GM12878 (cell line): ENCODE measurements around the gene ARHGAP9. TPM values are rescaled to one million over a fixed set of nuclear protein-coding genes. Genes with fewer than 3 reads are reported as not detected.

ENCODE experiments used
- ATAC-seq: fragments of 200-7000 bp; cut with Tn5 transposase; 3 replicates; pipeline ENCODE4 v1.9.1; 2020; ENCODE audit warnings: mild to moderate bottlenecking, moderate library complexity
- BruUV-seq: library from RNA; stranded (reverse); fragments of 400-500 nt; replicated peaks from 2 replicates; lab custom pipeline; 2021; lab: Mats Ljungman, UMichigan
- CTCF ChIA-PET: fragments of 300-600 bp; sonication (Branson Sonifier 250); formaldehyde crosslinking; extraction: SDS; loops from one replicate; lab custom pipeline; 2021; ENCODE audit warnings: inconsistent platforms; lab: Yijun Ruan, JAX
- POLR2A ChIA-PET: fragments of 350-600 bp; formaldehyde crosslinking; extraction: SDS; loops from one replicate; lab custom pipeline; 2021; ENCODE audit warnings: inconsistent platforms; lab: Charles Lee
- RAD21 ChIA-PET: fragments of 300-600 bp; sonication (Branson Sonifier 250); formaldehyde crosslinking; loops from one replicate; lab custom pipeline; 2023; ENCODE audit warnings: antibody characterized with exemption; ENCODE audit not compliant: unreplicated experiment; lab: Charles Lee
- SMC1A ChIA-PET: fragments of 300-600 bp; sonication (Branson Sonifier 250); formaldehyde crosslinking; loops from one replicate; lab custom pipeline; 2023; ENCODE audit not compliant: unreplicated experiment, uncharacterized antibody; lab: Charles Lee
- DNase-seq: peaks from one replicate; pipeline ENCODE4 v3.0.0-alpha.2; 2011; ENCODE audit warnings: low read depth, low spot score
- FAIRE-seq: peaks from 3 replicates; lab custom pipeline; 2011; peaks lifted over from hg19 to GRCh38; lab: Jason Lieb, UNC
- H2AFZ ChIP-seq: 2 replicates; pipeline ENCODE4 v1.6.0; 2011; ENCODE audit warnings: low read depth, low read length, control low read depth; ENCODE audit not compliant: control insufficient read depth
- H3K27ac ChIP-seq: 2 replicates; pipeline ENCODE4 v1.5.1; 2011; ENCODE audit warnings: control low read depth; ENCODE audit not compliant: control insufficient read depth, insufficient read depth
- H3K27me3 ChIP-seq, 2 experiments: replicated peaks in 1 of 2; 2 replicates each; pipeline versions ENCODE4 v1.6.0 to v1.6.1; 2011; ENCODE audit warnings: low read length in 1 of 2; ENCODE audit not compliant: control insufficient read depth in 2 of 2, insufficient read depth in 2 of 2
- H3K36me3 ChIP-seq, 2 experiments: 2 replicates each; pipeline ENCODE4 v1.5.1; 2011; ENCODE audit warnings: low read length in 1 of 2; ENCODE audit not compliant: control insufficient read depth in 2 of 2, insufficient read depth in 2 of 2
- H3K4me1 ChIP-seq: 2 replicates; pipeline ENCODE4 v1.6.1; 2011; ENCODE audit warnings: mild to moderate bottlenecking, low read length, moderate library complexity, mixed read lengths; ENCODE audit not compliant: control insufficient read depth, insufficient read depth
- H3K4me2 ChIP-seq: 2 replicates; pipeline ENCODE4 v1.6.0; 2011; ENCODE audit warnings: control low read depth; ENCODE audit not compliant: control insufficient read depth, insufficient read depth
- H3K4me3 ChIP-seq: fragments of 200-600 bp; sonication (generic); 2 replicates; pipeline ENCODE4 v1.5.1; 2016
- H3K79me2 ChIP-seq: 2 replicates; pipeline ENCODE4 v1.6.0; 2011; ENCODE audit warnings: low read length; ENCODE audit not compliant: control insufficient read depth, insufficient read depth
- H3K9ac ChIP-seq: 2 replicates; pipeline ENCODE4 v1.8.0; 2011; ENCODE audit warnings: low read length, control low read depth, mixed read lengths; ENCODE audit not compliant: control insufficient read depth, insufficient read depth
- H3K9me3 ChIP-seq: replicated peaks from 3 replicates; pipeline ENCODE4 v1.5.1; 2011; ENCODE audit warnings: mild to moderate bottlenecking, low read length; ENCODE audit not compliant: control insufficient read depth, insufficient read depth
- H4K20me1 ChIP-seq: 2 replicates; pipeline ENCODE4 v1.6.0; 2011; ENCODE audit not compliant: control insufficient read depth, insufficient read depth
- BCLAF1 ChIP-seq: fragments of 450-650 bp; IDR thresholded peaks from 2 replicates; pipeline ENCODE4 v1.6.1; 2017; ENCODE audit warnings: antibody characterized with exemption, mild to moderate bottlenecking, moderate library complexity
- CBX3 ChIP-seq: fragments of 200-600 bp; sonication (generic); IDR thresholded peaks from 2 replicates; pipeline ENCODE4 v1.6.1; 2016; ENCODE audit warnings: low read depth, borderline replicate concordance
- EP300 ChIP-seq, 2 experiments: fragments of 150-350 bp in 1 of 2; IDR thresholded peaks; 2 replicates each; pipeline ENCODE4 v1.6.1; 2011 to 2012; ENCODE audit warnings: low read depth in 2 of 2, low read length in 2 of 2, borderline replicate concordance in 1 of 2, improper control_type of control experiment in 1 of 2, inconsistent platforms in 1 of 2; ENCODE audit not compliant: control insufficient read depth in 1 of 2
- MLLT1 ChIP-seq: fragments of 450-650 bp; IDR thresholded peaks from 2 replicates; pipeline ENCODE4 v1.6.1; 2016; ENCODE audit warnings: mild to moderate bottlenecking
- MTA2 ChIP-seq: fragments of 450-650 bp; IDR thresholded peaks from 2 replicates; pipeline ENCODE4 v1.6.1; 2016; ENCODE audit warnings: low read depth, mild to moderate bottlenecking, moderate library complexity
- NFIC ChIP-seq: IDR thresholded peaks from 2 replicates; pipeline ENCODE4 v1.6.1; 2012; ENCODE audit warnings: low read depth, mild to moderate bottlenecking, inconsistent platforms, low read length, moderate library complexity
- NFYA ChIP-seq: IDR thresholded peaks from 2 replicates; pipeline ENCODE4 v1.6.1; 2011; ENCODE audit warnings: low read depth, mild to moderate bottlenecking, low read length, improper control_type of control experiment, borderline replicate concordance
- NKRF ChIP-seq: fragments of 450-650 bp; conservative IDR thresholded peaks from 2 replicates; pipeline ENCODE4 v1.6.1; 2017; ENCODE audit warnings: mild to moderate bottlenecking, moderate library complexity
- NR2C1 ChIP-seq: fragments of 450-650 bp; IDR thresholded peaks from 2 replicates; pipeline ENCODE4 v1.6.1; 2017; ENCODE audit warnings: antibody characterized with exemption, mild to moderate bottlenecking, moderate library complexity
- NRF1 ChIP-seq: conservative IDR thresholded peaks from 2 replicates; pipeline ENCODE4 v1.6.1; 2011; ENCODE audit warnings: mild to moderate bottlenecking, low read depth, low read length, improper control_type of control experiment
- POLR2AphosphoS5 ChIP-seq: IDR thresholded peaks from 2 replicates; pipeline ENCODE4 v1.6.1; 2011; ENCODE audit warnings: mild to moderate bottlenecking, low read length, inconsistent platforms
- RAD51 ChIP-seq: fragments of 450-650 bp; IDR thresholded peaks from 2 replicates; pipeline ENCODE4 v1.6.1; 2016; ENCODE audit warnings: moderate library complexity, mild to moderate bottlenecking, inconsistent platforms
- RBBP5 ChIP-seq: fragments of 200-600 bp; sonication (generic); conservative IDR thresholded peaks from 2 replicates; pipeline ENCODE4 v1.6.1; 2016
- SIN3A ChIP-seq: IDR thresholded peaks from 2 replicates; pipeline ENCODE4 v1.6.1; 2012; ENCODE audit warnings: low read depth, low read length, improper control_type of control experiment
- STAT3 ChIP-seq: IDR thresholded peaks from 2 replicates; pipeline ENCODE4 v1.6.1; 2011; ENCODE audit warnings: low read depth, low read length, improper control_type of control experiment
- SUZ12 ChIP-seq: fragments of 200-600 bp; sonication (generic); IDR thresholded peaks from one replicate; pipeline ENCODE4 v1.6.1; 2018; ENCODE audit warnings: antibody characterized with exemption, mild to moderate bottlenecking; ENCODE audit not compliant: unreplicated experiment
- ZNF207 ChIP-seq: fragments of 450-650 bp; IDR thresholded peaks from 2 replicates; pipeline ENCODE4 v1.6.1; 2014; ENCODE audit warnings: antibody characterized with exemption, mild to moderate bottlenecking, borderline replicate concordance
- WGBS: methylation state at CpG from one replicate; pipeline ENCODE4 v1.1.6; 2016; ENCODE audit warnings: low lambda C conversion rate; ENCODE audit not compliant: insufficient replicate concordance, insufficient coverage; ENCODE audit errors: missing lambda C conversion rate; 5-methylcytosine and 5-hydroxymethylcytosine counted together
- in situ Hi-C: fragments of 300-500 bp; cut with MboI; formaldehyde crosslinking; loops from 9 replicates; pipeline ENCODE4 v1.14.3; 2018; ENCODE audit warnings: mixed read lengths
- intact Hi-C: fragments of 100-400 bp; cut with micrococcal nuclease; formaldehyde crosslinking; loops from one replicate; pipeline ENCODE4 v1.14.2; 2022; ENCODE audit not compliant: unreplicated experiment
- polyA plus RNA-seq, 11 experiments: library from polyadenylated mRNA; depleted of rRNA in 4 of 11; unstranded in 6 of 11; stranded (reverse) in 5 of 11; fragments of >200 nt; fragmentation: Nextera tagmentation in 4 of 11; fragmentation: Illumina TruSeq in 1 of 11; extraction: Ambion mirVana in 4 of 11; extraction: Trizol in 1 of 11; gene quantifications; 1 replicate in 1 of 11; 2 replicates in 10 of 11; pipeline versions ENCODE4 v1.2.1 to v1.2.3, GENCODE V29; 2011 to 2016; ENCODE audit warnings: inconsistent platforms in 2 of 11, missing spikeins in 2 of 11, low read depth in 1 of 11
- total RNA-seq, 4 experiments: library from RNA; depleted of rRNA in 3 of 4; stranded (reverse); fragments of >200 nt in 3 of 4; fragmentation: Illumina TruSeq in 1 of 4; extraction: Trizol in 1 of 4; gene quantifications; 2 replicates each; pipeline versions ENCODE4 v1.2.1 to v1.2.3, GENCODE V29; 2013 to 2021

ARHGAP9 gene
- total and polyA plus RNA-seq, 10 of the 15 experiments (the other 5 are each of a cell fraction or from before 2014, with no cell fraction given) = 19.5 to 102 (median 76.8) TPM

GRCh38 chr12:57464569-57464968 is 15.1 kb downstream of the ARHGAP9 start:
- no peak for FAIRE-seq
- in situ Hi-C loops = no loop called here
- Histone ChIP-seq H3K27me3 (0 out of 4 replicates have a peak, but pooled peaks cover 0 to 4% of the 10 kb centered on the region in 2 experiments), H3K4me2 (no peak overlapping the region), H3K9ac (no peak overlapping the region), H3K4me3 (no peak overlapping the region), H3K4me1 (peaks cover 31% of the 10 kb centered on the region), H2AFZ (no peak overlapping the region), H3K79me2 (no peaks in the 10 kb centered on the region), H3K36me3 (peaks cover 0 to 7% of the 10 kb centered on the region in 2 experiments; a peak in 1 of 4 replicates), H3K9me3 (no peaks in the 10 kb centered on the region), H4K20me1 (0 out of 2 replicates have a peak, but pooled peaks cover 2% of the 10 kb centered on the region), H3K27ac (no peak overlapping the region)
- intact Hi-C loops = loop anchor here (5.0 kb wide), 1 partner anchor 58 kb away; the partner anchor contains the start of genes DDIT3 and MBD6
- no peak for TF ChIP-seq NFYA
- no peak for TF ChIP-seq RAD51
- no peak for TF ChIP-seq POLR2AphosphoS5
- TF ChIP-seq RBBP5 = no peak
- TF ChIP-seq CBX3 = no peak
- no peak for TF ChIP-seq NKRF
- TF ChIP-seq EP300 (IDR thresholded peaks at IDR 0.05; ENCODE audit: borderline replicate concordance in 1 of 2, control insufficient read depth in 1 of 2, low read depth in 2 of 2, low read length in 2 of 2) = no peak
- no peak for TF ChIP-seq BCLAF1
- TF ChIP-seq ZNF207 = no peak
- TF ChIP-seq SUZ12 = no peak
- TF ChIP-seq NFIC = no peak
- TF ChIP-seq MTA2 = no peak
- TF ChIP-seq STAT3 = no peak
- no peak for TF ChIP-seq SIN3A
- no peak for TF ChIP-seq NR2C1
- no peak for TF ChIP-seq MLLT1
- TF ChIP-seq NRF1 = no peak
- ChIA-PET SMC1A (interaction anchor here (1.5 kb wide), 1 partner anchor 199 kb away, joined by 5 read pairs; no protein-coding TSS in a partner anchor), CTCF (interaction anchor here (1.1 to 7.5 kb wide), 4 partner anchors 9 to 219 kb away, joined by 3 to 114 read pairs (median 4); partner anchors contain the start of genes ARHGAP9 and INHBE), RAD21 (interaction anchor here (0.5 to 4.7 kb wide), 2 partner anchors 11 to 184 kb away, joined by 3 to 35 read pairs; partner anchors contain the start of gene INHBE), POLR2A (interaction anchor here (0.5 to 1.8 kb wide), 3 partner anchors 13 to 76 kb away, joined by 5 to 8 read pairs (median 5); no protein-coding TSS in a partner anchor)
- 96% methylated on average over 12 of the region's 12 CpGs for WGBS
- no peak for DNase-seq
- no TSS peak for BruUV-seq
- no peak for ATAC-seq
